ENCODE results near the gene RBM26. TPM values are rescaled to one million over a fixed set of nuclear protein-coding genes. Genes with fewer than 3 reads are reported as not detected.

RBM26 gene
- total RNA-seq, 1 donor from 2014 or later, result 20.6 TPM

DNA sequence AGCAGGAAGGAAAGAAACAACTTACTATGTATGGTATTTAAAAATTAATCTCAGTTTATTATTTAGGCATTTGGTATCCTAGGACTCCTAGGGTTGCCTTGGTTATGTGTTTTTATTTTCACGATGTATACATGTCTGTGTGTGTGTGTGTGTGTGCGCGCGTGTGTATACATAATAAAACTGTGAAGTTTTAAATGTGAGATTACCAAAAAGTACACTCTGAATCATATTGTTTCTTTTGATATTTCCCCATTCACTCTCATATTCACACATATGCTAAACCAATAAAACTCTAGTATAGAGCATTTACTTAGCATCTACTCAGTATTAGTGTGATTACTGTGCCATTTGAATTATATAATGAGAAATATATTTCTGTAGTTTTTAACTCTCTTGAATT, 44.1 kb upstream of the RBM26 start:
- no peak overlapping the region for H3K4me3 ChIP-seq
- no peak for DNase-seq
- no peaks in the 10 kb centered on the region for H3K36me3 ChIP-seq
- no peaks in the 10 kb centered on the region for H3K4me1 ChIP-seq
- no peaks in the 10 kb centered on the region for H3K27me3 ChIP-seq (ENCODE audit: low read depth)
- no peak overlapping the region for H3K27ac ChIP-seq (replicated peaks)
- no peak for TF ChIP-seq CTCF (IDR thresholded peaks at IDR 0.05; ENCODE audit: borderline replicate concordance)
- no peaks in the 10 kb centered on the region for H3K9me3 ChIP-seq (replicated peaks)
- intact Hi-C loops (cut with micrococcal nuclease), result no loop called here

DNA sequence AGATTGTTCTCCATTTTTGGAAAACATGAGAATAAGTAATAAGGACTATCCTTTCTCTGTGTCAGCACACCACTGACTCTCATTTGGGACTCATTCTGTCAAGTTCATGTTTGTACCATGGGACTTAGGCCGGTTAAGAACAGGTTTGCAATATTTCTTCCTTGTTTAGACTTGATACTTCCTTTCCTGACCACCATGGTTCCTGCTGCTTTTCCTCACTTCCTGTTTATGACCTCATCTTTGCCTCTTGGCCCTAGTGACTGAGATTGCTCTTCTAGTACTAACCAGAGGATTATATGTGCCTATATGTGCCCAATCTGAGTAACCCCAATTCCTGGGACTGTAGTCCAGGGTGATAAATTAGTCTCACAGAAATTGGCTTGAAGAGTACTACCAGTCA, 42.4 kb upstream of the RBM26 start:
- no peak overlapping the region for H3K27ac ChIP-seq (replicated peaks)
- intact Hi-C loops (cut with micrococcal nuclease), result no loop called here
- DNase-seq, result no peak

DNA sequence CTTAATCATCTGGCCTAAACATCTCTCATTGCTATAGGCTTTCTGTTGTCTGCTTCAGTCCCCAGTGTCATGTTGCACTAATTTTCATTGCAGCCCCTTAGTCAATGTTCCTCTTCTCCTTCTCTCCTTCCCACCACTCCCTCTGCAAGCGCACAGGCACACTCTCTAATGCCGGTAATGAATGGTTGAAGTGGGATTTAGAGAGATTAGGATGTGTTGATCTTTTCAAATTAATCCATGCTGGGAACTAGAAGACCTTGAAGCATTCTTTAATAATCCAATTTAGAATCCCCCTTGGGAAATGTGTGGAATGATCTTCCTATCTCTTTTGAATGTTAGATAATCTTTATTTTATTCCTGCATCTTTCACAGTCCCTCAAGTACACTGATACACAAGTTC, 41.7 kb upstream of the RBM26 start:
- Histone ChIP-seq H3K4me3 (no peak overlapping the region), H3K27me3 (ENCODE audit: low read depth) (no peaks in the 10 kb centered on the region), H3K27ac (replicated peaks) (no peak overlapping the region), H3K36me3 (no peaks in the 10 kb centered on the region), H3K9me3 (replicated peaks) (no peaks in the 10 kb centered on the region), H3K4me1 (no peaks in the 10 kb centered on the region)
- intact Hi-C loops (cut with micrococcal nuclease), result no loop called here
- no peak for DNase-seq
- TF ChIP-seq CTCF (IDR thresholded peaks at IDR 0.05; ENCODE audit: borderline replicate concordance), result no peak

More for the DNA sequence above, 42.4 kb upstream of the RBM26 start:
- no peaks in the 10 kb centered on the region for H3K4me1 ChIP-seq
- no peaks in the 10 kb centered on the region for H3K9me3 ChIP-seq (replicated peaks)
- TF ChIP-seq CTCF (IDR thresholded peaks at IDR 0.05; ENCODE audit: borderline replicate concordance), result no peak
- no peaks in the 10 kb centered on the region for H3K27me3 ChIP-seq (ENCODE audit: low read depth)
- H3K4me3 ChIP-seq, result no peak overlapping the region
- no peaks in the 10 kb centered on the region for H3K36me3 ChIP-seq

DNA sequence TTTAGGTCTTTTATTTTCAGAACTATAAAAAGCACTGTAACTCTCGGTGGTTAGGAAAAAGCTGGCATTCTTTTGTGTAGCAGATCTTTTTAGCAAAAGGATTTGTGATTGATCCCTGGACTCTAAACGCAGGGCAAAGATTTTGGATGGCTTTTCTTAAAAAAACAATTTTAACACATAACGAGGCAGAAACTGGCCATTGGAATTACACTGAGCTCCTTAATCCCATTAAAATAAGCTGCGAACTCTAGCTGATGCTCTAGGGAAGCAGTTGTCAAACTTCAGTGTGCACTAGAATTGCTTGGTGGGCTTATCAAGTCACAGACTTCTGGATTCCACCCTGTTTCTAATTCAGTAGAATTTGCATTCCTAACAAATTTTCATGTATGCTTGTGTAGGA, 41.1 kb upstream of the RBM26 start:
- DNase-seq, result no peak

GRCh38 chr13:79445968-79446645, 40.1 kb upstream of the RBM26 start:
- no peak for TF ChIP-seq CTCF (IDR thresholded peaks at IDR 0.05; ENCODE audit: borderline replicate concordance)
- Histone ChIP-seq H3K36me3 (no peaks in the 10 kb centered on the region), H3K4me3 (no peak overlapping the region), H3K9me3 (replicated peaks) (no peaks in the 10 kb centered on the region), H3K4me1 (no peaks in the 10 kb centered on the region), H3K27ac (replicated peaks) (no peak overlapping the region), H3K27me3 (ENCODE audit: low read depth) (no peaks in the 10 kb centered on the region)
- intact Hi-C loops (cut with micrococcal nuclease), result no loop called here
- DNase-seq, result no peak

More for the DNA sequence above, 41.1 kb upstream of the RBM26 start:
- Histone ChIP-seq H3K27ac (replicated peaks) (no peak overlapping the region), H3K36me3 (no peaks in the 10 kb centered on the region), H3K27me3 (ENCODE audit: low read depth) (no peaks in the 10 kb centered on the region), H3K4me1 (no peaks in the 10 kb centered on the region), H3K4me3 (no peak overlapping the region), H3K9me3 (replicated peaks) (no peaks in the 10 kb centered on the region)
- intact Hi-C loops (cut with micrococcal nuclease), result no loop called here
- no peak for TF ChIP-seq CTCF (IDR thresholded peaks at IDR 0.05; ENCODE audit: borderline replicate concordance)

Data from left ventricle myocardium inferior (tissue), 1 donor.